ENCODE measurements around the gene PIP4P1.

DNA sequence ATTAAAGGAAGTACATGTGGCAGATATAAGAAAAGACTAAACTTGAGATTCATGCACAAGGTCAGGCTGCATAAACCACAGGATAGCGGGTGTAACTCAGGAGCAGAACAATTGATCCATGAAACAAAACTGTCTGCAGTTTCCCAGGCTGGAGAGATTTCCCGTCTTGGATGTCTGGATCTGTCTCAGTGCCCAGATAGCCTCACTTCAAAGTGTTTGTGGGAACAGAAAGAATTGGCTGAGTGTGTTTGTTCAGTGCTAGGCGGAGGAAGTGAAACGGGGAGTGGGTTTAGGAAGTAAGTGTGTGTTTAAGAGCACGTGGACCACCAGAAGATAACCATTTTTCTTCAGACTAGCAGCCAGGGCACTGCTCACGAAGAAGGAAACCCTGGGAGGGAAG, 42.7 kb upstream of the PIP4P1 start:
- TF ChIP-seq POLR2A (IDR thresholded peaks at IDR 0.05) (no peak), CTCF (IDR thresholded peaks at IDR 0.05) (no peak)

All from uterus (tissue), 2 donors.